ENCODE data around the gene MCTP1.

DNA sequence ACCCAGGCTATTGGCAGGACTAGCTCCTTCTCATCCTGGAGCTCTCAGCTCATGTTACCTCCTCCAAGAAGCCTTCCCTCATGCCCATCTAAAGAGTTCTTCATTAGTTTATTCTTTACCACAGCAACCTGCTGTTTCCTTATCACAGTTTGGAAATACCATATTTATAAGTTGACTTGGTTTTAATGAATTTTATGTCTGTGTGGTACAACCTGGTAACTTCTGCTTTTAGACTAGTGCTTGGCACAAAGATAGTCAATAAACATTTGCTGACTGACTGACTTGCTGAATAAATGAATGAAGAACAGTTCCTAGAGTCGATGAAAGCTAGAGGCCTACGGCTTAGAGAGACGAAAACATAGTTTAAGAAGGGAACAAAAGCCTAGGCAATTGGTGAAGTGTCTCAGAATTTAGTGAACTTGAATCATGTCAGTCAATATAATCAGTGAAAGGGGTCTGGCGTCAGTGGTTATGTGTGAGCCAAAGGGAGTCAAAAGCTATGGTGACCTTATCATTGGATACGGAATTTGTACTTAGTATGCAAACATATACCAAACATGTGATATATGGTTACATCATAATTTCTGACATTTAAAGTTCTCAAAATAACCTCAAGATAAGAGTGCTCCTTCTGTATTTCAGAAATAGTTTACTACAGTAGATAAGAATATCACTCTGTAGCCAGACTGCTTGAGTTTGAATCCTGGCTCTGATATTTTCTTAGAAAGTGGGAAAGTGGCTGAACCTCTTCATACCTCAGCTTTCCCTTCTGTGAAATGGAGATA lies 239.5 kb downstream of the MCTP1 start:
- TF ChIP-seq EZH2phosphoT487 (IDR thresholded peaks at IDR 0.05; ENCODE audit: borderline replicate concordance, low read length): no peak
- TF ChIP-seq, protein P1, sequence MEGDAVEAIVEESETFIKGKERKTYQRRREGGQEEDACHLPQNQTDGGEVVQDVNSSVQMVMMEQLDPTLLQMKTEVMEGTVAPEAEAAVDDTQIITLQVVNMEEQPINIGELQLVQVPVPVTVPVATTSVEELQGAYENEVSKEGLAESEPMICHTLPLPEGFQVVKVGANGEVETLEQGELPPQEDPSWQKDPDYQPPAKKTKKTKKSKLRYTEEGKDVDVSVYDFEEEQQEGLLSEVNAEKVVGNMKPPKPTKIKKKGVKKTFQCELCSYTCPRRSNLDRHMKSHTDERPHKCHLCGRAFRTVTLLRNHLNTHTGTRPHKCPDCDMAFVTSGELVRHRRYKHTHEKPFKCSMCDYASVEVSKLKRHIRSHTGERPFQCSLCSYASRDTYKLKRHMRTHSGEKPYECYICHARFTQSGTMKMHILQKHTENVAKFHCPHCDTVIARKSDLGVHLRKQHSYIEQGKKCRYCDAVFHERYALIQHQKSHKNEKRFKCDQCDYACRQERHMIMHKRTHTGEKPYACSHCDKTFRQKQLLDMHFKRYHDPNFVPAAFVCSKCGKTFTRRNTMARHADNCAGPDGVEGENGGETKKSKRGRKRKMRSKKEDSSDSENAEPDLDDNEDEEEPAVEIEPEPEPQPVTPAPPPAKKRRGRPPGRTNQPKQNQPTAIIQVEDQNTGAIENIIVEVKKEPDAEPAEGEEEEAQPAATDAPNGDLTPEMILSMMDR (conservative IDR thresholded peaks at IDR 0.05; ENCODE audit: low read depth, low read length): no peak
- no peak for TF ChIP-seq EZH2 (IDR thresholded peaks at IDR 0.05; ENCODE audit: low read length, unreplicated experiment)
